Cardiac muscle cell (in vitro differentiated cells and primary cell): ENCODE data around the gene KCNMA1. TPM values are rescaled to one million over a fixed set of nuclear protein-coding genes. Genes with fewer than 3 reads are reported as not detected.

Experiments used
- DNase-seq, 2 donors: peaks; one replicate each; pipeline versions ENCODE4 v3.0.0 to v3.0.0-alpha.2; 2010 to 2017; ENCODE audit warnings: low read depth in 1 of 2, low spot score in 1 of 2
- H3K27ac ChIP-seq: fragments of 200-600 bp; sonication (generic); 2 replicates; pipeline ENCODE4 v1.5.1; 2016
- H3K27me3 ChIP-seq: fragments of 200-600 bp; sonication (generic); 2 replicates; pipeline ENCODE4 v1.6.0; 2016; ENCODE audit warnings: control low read depth
- H3K36me3 ChIP-seq: fragments of 200-600 bp; sonication (generic); 2 replicates; pipeline ENCODE4 v1.5.1; 2016; ENCODE audit warnings: control low read depth
- H3K4me1 ChIP-seq: fragments of 200-600 bp; sonication (generic); 2 replicates; pipeline ENCODE4 v1.8.1; 2017; ENCODE audit warnings: low read depth, mild to moderate bottlenecking, mixed run types
- H3K4me3 ChIP-seq: fragments of 200-600 bp; sonication (generic); 2 replicates; pipeline ENCODE4 v1.5.1; 2016; ENCODE audit warnings: mild to moderate bottlenecking
- H3K9me3 ChIP-seq: fragments of 200-600 bp; sonication (generic); 2 replicates; pipeline ENCODE4 v1.5.1; 2017; ENCODE audit warnings: low read depth, mild to moderate bottlenecking, control low read depth
- polyA plus RNA-seq: library from polyadenylated mRNA; unstranded; fragments of >200 nt; fragmentation: Nextera tagmentation; extraction: Ambion mirVana; gene quantifications from 2 replicates; pipeline ENCODE4 v1.2.1, GENCODE V29; 2016
- total RNA-seq: library from RNA; depleted of rRNA; stranded (reverse); fragments of >200 nt; gene quantifications from 2 replicates; pipeline ENCODE4 v1.2.3, GENCODE V29; 2016
- TF ChIP-seq, protein P1 (sequence below): IDR thresholded peaks from 2 replicates; pipeline ENCODE4 v1.5.1; 2012; ENCODE audit warnings: low read depth, mild to moderate bottlenecking, low read length

KCNMA1 gene
- total and polyA plus RNA-seq, 2 experiments from 2014 or later, result 1.8 to 1.9 TPM

DNA sequence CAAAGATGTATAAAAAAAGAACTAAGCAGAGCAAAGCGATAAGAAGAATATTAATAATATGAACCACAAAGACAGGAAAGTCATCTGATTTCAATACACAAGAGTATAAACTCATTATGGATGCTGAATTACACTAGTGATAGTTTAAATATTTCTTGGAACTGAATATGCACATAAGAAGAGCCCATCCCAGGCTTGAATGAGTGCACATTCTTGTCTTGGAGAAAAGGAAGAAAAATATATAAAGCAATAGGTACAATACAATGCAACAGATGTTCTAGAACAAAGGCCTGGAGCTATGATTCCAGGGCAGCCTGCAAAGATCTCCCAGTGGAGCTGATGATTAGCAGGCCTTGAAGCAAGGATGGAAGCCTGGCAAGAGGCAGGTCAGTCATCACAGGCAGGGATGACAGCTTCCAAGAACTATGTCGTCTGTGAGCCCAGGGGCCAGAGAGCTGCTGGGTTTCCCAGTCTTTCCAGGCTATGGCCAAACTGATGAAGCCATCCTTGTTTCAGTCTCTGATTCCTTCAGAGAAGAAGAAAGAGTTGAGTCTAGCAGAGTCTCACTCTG, 277.6 kb downstream of the KCNMA1 start:
- Histone ChIP-seq H3K36me3 (no peaks in the 10 kb centered on the region), H3K27me3 (peaks cover 9% of the 10 kb centered on the region), H3K4me3 (no peak overlapping the region), H3K4me1 (no peaks in the 10 kb centered on the region), H3K9me3 (no peaks in the 10 kb centered on the region), H3K27ac (no peak overlapping the region)
- no peak for DNase-seq
- TF ChIP-seq, protein P1, sequence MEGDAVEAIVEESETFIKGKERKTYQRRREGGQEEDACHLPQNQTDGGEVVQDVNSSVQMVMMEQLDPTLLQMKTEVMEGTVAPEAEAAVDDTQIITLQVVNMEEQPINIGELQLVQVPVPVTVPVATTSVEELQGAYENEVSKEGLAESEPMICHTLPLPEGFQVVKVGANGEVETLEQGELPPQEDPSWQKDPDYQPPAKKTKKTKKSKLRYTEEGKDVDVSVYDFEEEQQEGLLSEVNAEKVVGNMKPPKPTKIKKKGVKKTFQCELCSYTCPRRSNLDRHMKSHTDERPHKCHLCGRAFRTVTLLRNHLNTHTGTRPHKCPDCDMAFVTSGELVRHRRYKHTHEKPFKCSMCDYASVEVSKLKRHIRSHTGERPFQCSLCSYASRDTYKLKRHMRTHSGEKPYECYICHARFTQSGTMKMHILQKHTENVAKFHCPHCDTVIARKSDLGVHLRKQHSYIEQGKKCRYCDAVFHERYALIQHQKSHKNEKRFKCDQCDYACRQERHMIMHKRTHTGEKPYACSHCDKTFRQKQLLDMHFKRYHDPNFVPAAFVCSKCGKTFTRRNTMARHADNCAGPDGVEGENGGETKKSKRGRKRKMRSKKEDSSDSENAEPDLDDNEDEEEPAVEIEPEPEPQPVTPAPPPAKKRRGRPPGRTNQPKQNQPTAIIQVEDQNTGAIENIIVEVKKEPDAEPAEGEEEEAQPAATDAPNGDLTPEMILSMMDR, result no peak

DNA sequence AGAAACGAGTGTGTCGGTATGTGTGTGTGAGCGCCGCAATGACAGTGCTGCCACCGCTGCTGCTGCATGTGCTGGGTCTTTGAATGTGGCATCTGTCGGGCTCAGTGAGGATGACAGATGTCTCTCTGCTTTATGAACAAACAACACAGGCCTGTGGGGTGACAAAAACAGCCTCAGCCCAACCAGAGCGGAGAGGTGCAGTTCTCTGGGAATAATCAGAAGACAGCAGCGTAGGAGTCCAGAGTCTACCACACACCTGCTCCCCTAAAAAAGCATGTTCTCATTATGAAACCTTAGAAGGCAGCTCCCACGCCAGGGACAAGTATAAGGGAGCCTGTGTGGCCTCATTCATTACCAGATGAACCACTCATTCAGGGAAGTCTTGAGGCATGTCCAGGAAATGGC, 278.3 kb downstream of the KCNMA1 start:
- no peak for DNase-seq
- no peaks in the 10 kb centered on the region for H3K4me1 ChIP-seq
- peaks cover 5% of the 10 kb centered on the region for H3K27me3 ChIP-seq
- H3K36me3 ChIP-seq, result no peaks in the 10 kb centered on the region
- TF ChIP-seq, protein P1, result no peak
- no peak overlapping the region for H3K27ac ChIP-seq
- no peaks in the 10 kb centered on the region for H3K9me3 ChIP-seq
- H3K4me3 ChIP-seq, result no peak overlapping the region

DNA sequence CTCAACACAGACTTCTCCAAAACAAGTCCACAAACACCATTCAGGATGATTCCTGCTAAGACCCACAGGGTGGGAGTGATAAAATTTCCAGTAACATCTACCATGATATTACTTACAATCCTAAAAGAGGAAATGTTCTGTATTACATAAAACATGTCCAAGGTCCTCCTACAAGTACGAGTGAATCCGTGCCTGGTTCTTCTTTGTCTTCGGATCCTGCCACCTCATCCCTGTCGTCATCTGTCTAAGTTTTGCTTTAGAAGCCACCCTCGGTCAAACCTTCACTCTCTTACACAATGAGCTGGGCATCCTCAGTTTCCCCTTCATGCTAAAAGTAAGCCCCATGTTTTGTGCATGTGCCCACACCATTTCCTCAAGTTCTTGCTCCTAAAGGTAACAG, 279.0 kb downstream of the KCNMA1 start:
- no peak overlapping the region for H3K4me3 ChIP-seq
- no peaks in the 10 kb centered on the region for H3K9me3 ChIP-seq
- no peak for DNase-seq
- no peaks in the 10 kb centered on the region for H3K36me3 ChIP-seq
- H3K27me3 ChIP-seq, result no peaks in the 10 kb centered on the region
- H3K4me1 ChIP-seq, result no peaks in the 10 kb centered on the region
- H3K27ac ChIP-seq, result no peak overlapping the region
- TF ChIP-seq, protein P1, result no peak

DNA sequence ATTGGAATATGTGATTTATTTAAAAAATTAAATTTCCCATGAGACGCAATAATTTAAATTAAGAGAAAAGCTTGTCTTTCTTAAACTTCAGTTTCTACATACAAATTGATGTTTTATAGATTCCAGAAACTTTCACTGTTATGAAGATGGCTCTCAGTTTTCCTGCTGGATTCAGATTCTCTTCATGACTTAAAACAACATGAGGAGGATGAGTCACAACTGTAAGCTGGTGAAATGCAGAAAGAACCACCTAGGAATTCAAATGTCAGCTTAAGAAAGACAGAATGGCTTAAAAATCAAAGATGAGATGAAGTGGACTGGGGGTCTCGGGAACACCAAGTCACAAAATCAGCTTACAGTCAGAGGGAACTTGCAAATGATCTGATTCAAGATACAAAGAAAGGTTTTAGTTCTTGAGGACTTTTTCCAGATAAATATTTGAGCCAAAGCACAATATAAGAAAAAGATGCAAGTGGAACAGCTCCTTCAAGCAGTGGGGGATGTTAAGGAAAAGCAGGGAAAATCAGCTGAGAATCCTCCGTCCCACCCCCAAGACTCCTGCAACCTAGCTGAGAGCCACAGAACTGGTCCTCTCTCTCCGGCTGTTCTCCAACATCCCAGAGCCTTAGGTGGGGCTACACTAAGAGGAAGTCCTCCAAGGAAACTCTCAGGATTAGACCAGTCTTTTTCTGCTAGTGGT, 279.8 kb downstream of the KCNMA1 start:
- H3K4me3 ChIP-seq, result no peak overlapping the region
- no peak overlapping the region for H3K27ac ChIP-seq
- H3K4me1 ChIP-seq, result no peaks in the 10 kb centered on the region
- DNase-seq, result peak in 1 of 2 donors; percentile 45
- H3K9me3 ChIP-seq, result no peaks in the 10 kb centered on the region
- no peaks in the 10 kb centered on the region for H3K27me3 ChIP-seq
- TF ChIP-seq, protein P1, result no peak
- no peaks in the 10 kb centered on the region for H3K36me3 ChIP-seq

DNA sequence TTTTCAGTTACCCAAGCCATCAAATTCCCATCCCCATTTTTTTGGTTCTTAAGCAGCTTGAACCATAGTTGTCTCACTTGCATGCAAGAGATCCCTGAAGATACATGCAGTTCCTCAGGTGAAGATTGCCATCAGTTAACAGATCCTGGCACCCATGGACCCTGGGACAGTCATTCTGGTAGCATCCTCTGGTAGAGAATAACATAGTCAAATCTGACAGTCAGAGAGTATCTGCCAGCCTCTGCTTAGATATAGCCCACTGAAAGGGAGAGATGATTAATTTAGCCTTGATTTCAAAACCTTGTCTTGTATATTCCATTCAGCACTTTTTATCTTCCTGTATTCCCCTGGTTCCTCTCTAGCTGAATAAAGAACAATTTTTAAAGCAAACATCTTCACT, 280.4 kb downstream of the KCNMA1 start:
- H3K27ac ChIP-seq, result no peak overlapping the region
- H3K27me3 ChIP-seq, result no peaks in the 10 kb centered on the region
- TF ChIP-seq, protein P1, result no peak

More for the DNA sequence above, 280.4 kb downstream of the KCNMA1 start:
- no peaks in the 10 kb centered on the region for H3K36me3 ChIP-seq
- H3K4me3 ChIP-seq, result no peak overlapping the region
- H3K4me1 ChIP-seq, result no peaks in the 10 kb centered on the region
- H3K9me3 ChIP-seq, result no peaks in the 10 kb centered on the region
- no peak for DNase-seq
